Measurements from ENCODE around the gene ANKRD34A.

The ANKRD34A gene

GRCh38 chr1:145964328-145965118 lies at the start of gene ANKRD34A, which contains the start of gene POLR3GL:
ANKRD34A (minus strand) TSS chr1:145964575; CDS start chr1:145961759, 2,816 bp downstream.
POLR3GL (plus strand) TSS chr1:145964690; CDS start chr1:145974866, 10,176 bp downstream.
- H3K36me3 ChIP-seq (ENCODE audit: insufficient read depth, low read length) = no peaks in the 10 kb centered on the region
- peak within 1 kb of the TSS; percentile 83 for H3K9ac ChIP-seq (ENCODE audit: low read length)

DNA sequence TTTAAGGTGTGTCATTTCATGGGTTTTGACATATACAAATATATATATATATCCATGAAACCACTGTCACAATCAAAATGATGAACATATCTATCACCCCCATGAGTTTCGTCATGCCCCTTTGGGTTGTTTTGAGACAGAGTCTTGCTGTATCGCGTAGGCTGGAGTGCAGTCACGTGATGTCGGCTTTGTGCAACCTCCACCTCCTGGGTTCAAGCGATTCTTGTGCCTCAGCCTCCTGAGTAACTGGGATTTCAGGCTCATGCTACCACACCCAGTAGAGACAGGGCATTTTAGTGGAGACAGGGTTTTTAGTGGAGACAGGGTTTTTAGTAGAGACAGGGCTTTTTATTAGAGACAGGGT lies 49.2 kb upstream of the ANKRD34A start:
- Histone ChIP-seq H3K9ac (ENCODE audit: low read length) (no peak overlapping the region), H3K36me3 (ENCODE audit: insufficient read depth, low read length) (no peaks in the 10 kb centered on the region), H3K27ac (ENCODE audit: low read depth, low read length) (no peak overlapping the region), H3K4me1 (ENCODE audit: insufficient read depth, low read length) (no peaks in the 10 kb centered on the region), H3K4me3 (ENCODE audit: low read depth in 1 of 2, low read length in 2 of 2) (no peak overlapping the region), H3K27me3 (ENCODE audit: control insufficient read depth in 1 of 2, insufficient read depth in 2 of 2, low read length in 2 of 2) (no peaks in the 10 kb centered on the region), H3K9me3 (ENCODE audit: low read length) (no peaks in the 10 kb centered on the region)

More at GRCh38 chr1:145964328-145965118, at the start of gene ANKRD34A, which contains the start of gene POLR3GL:
- Histone ChIP-seq H3K4me1 (ENCODE audit: insufficient read depth, low read length) (peaks cover 28% of the 10 kb centered on the region), H3K9me3 (ENCODE audit: low read length) (no peaks in the 10 kb centered on the region), H3K27me3 (ENCODE audit: control insufficient read depth in 1 of 2, insufficient read depth in 2 of 2, low read length in 2 of 2) (no peaks in the 10 kb centered on the region), H3K27ac (ENCODE audit: low read depth, low read length) (peak within 1 kb of the TSS; percentile 96), H3K4me3 (ENCODE audit: low read depth in 1 of 2, low read length in 2 of 2) (peak within 1 kb of the TSS; percentile 34 to 89)

DNA sequence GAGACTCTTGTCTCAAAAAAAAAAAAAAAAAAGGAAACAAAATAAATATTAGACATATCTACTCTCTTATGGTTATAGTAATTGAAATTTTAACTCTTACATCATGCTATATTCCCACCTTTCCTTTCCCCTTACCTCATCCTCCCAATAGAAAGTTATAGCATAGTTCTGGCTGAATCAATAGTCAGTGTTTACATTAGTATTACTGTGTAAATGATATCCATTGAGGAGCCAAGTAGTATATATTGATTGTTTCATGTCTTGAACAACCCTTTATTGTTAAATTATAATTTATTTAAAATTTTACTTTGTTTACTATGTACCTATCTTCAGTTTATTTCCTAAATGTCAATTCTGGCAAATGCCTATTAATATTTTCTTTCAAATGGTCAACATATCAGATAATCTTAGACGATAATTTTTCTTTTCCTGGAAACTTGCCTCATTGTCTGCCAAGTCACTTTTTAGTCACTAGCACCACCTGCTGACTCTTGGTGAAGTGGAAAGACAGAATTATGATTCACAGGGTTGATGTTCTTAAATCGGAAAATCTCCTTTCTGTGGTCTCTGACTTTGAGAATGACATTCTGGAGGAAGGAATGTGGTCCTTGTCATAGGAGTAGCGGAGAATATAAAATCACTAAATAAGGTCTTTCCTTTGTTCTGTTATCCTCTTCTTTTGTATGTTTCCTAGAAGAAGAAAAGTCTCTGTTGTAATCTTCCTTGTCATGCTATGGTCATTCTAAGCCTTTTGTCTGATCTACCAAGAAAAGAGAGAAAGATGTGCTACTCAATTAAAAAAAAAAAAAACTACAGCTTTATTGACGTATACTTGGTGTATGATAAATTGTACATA lies 48.6 kb upstream of the ANKRD34A start:
- no peak overlapping the region for H3K9ac ChIP-seq (ENCODE audit: low read length)
- no peaks in the 10 kb centered on the region for H3K36me3 ChIP-seq (ENCODE audit: insufficient read depth, low read length)
- no peak overlapping the region for H3K27ac ChIP-seq (ENCODE audit: low read depth, low read length)
- H3K4me1 ChIP-seq (ENCODE audit: insufficient read depth, low read length) = no peaks in the 10 kb centered on the region
- no peaks in the 10 kb centered on the region for H3K27me3 ChIP-seq (ENCODE audit: control insufficient read depth in 1 of 2, insufficient read depth in 2 of 2, low read length in 2 of 2)
- H3K4me3 ChIP-seq (ENCODE audit: low read depth in 1 of 2, low read length in 2 of 2) = no peak overlapping the region
- no peaks in the 10 kb centered on the region for H3K9me3 ChIP-seq (ENCODE audit: low read length)

DNA sequence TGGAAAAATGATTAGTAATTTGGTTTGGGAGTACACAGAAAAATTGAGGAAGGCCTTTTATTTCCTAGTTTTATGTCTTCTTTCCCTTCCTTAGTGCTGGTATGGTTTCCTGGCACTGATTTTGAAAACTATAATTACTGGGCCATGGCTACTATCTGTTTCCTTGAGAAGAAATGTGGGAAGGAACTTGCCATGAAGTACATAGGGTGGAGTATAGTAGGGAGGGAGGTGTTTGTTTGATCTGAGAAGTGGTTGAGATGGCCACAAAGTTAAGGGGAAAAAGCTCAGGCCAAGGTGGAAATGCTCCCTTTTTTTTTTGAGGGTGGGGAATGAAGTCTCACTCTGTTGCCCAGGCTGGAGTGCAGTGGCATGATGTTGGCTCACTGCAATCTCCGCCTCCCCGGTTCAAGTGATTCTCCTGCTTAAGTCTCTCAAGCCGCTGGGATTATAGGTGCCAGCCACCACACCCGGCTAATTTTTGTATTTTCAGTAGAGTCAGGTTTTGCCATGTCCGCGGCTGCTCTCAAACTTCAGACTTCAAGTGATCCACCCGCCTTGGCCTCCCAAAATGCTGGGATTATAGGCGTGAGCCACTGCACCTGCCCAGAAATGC lies 45.9 kb upstream of the ANKRD34A start:
- Histone ChIP-seq H3K9me3 (ENCODE audit: low read length) (no peaks in the 10 kb centered on the region), H3K27ac (ENCODE audit: low read depth, low read length) (no peak overlapping the region), H3K9ac (ENCODE audit: low read length) (no peak overlapping the region), H3K4me3 (ENCODE audit: low read depth in 1 of 2, low read length in 2 of 2) (no peak overlapping the region), H3K27me3 (ENCODE audit: control insufficient read depth in 1 of 2, insufficient read depth in 2 of 2, low read length in 2 of 2) (no peaks in the 10 kb centered on the region), H3K36me3 (ENCODE audit: insufficient read depth, low read length) (no peaks in the 10 kb centered on the region), H3K4me1 (ENCODE audit: insufficient read depth, low read length) (no peaks in the 10 kb centered on the region)

DNA sequence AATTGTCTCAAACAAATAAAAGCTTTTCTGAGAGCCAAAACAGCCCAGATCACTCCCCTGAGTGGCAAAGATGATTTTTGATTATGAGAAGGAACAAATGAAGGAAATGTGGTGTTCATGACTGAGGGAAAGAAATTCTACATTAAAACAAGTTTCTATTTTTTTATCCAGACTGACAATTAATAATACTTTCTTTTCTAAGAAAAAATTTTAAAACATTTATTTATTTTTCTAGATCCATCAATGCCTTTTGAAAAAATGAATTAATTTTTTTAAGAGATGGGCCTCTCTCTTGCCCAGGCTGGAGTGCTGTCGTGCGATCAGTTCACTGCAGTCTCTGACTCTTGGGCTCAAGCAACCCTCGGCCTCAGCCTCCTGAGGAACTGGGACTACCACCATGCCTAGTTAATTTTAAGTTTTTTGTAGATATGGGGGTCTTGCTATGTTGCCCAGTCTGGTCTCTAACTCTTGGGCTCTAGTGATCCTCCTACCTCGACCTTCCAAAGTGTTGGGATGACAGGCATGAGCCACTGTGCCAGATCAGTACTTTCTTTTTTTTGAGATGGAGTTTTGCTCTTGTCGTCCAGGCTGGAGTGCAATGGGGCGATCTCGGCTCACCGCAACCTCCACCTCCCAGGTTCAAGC lies 43.2 kb upstream of the ANKRD34A start:
- Histone ChIP-seq H3K9me3 (ENCODE audit: low read length) (no peaks in the 10 kb centered on the region), H3K4me1 (ENCODE audit: insufficient read depth, low read length) (no peaks in the 10 kb centered on the region), H3K9ac (ENCODE audit: low read length) (no peak overlapping the region), H3K27me3 (ENCODE audit: control insufficient read depth in 1 of 2, insufficient read depth in 2 of 2, low read length in 2 of 2) (no peaks in the 10 kb centered on the region), H3K27ac (ENCODE audit: low read depth, low read length) (no peak overlapping the region), H3K36me3 (ENCODE audit: insufficient read depth, low read length) (no peaks in the 10 kb centered on the region), H3K4me3 (ENCODE audit: low read depth in 1 of 2, low read length in 2 of 2) (no peak overlapping the region)

- no peak overlapping the region for H3K27ac ChIP-seq (ENCODE audit: low read depth, low read length)
- no peak overlapping the region for H3K4me3 ChIP-seq (ENCODE audit: low read depth in 1 of 2, low read length in 2 of 2)
- H3K9me3 ChIP-seq (ENCODE audit: low read length) = no peaks in the 10 kb centered on the region
- no peaks in the 10 kb centered on the region for H3K36me3 ChIP-seq (ENCODE audit: insufficient read depth, low read length)
- no peak overlapping the region for H3K9ac ChIP-seq (ENCODE audit: low read length)
- H3K27me3 ChIP-seq (ENCODE audit: control insufficient read depth in 1 of 2, insufficient read depth in 2 of 2, low read length in 2 of 2) = no peaks in the 10 kb centered on the region
- peaks cover 36% of the 10 kb centered on the region for H3K4me1 ChIP-seq (ENCODE audit: insufficient read depth, low read length)
Measured at GRCh38 chr1:146001709-146002108, 37.3 kb upstream of the ANKRD34A start.

- no peaks in the 10 kb centered on the region for H3K9me3 ChIP-seq (ENCODE audit: low read length)
- H3K4me3 ChIP-seq (ENCODE audit: low read depth in 1 of 2, low read length in 2 of 2) = peak overlapping the region in 1 of 2 donors; percentile 88
- H3K9ac ChIP-seq (ENCODE audit: low read length) = peak overlapping the region; percentile 96
- H3K27ac ChIP-seq (ENCODE audit: low read depth, low read length) = peak overlapping the region; percentile 97
- H3K4me1 ChIP-seq (ENCODE audit: insufficient read depth, low read length) = peaks cover 36% of the 10 kb centered on the region
- H3K27me3 ChIP-seq (ENCODE audit: control insufficient read depth in 1 of 2, insufficient read depth in 2 of 2, low read length in 2 of 2) = no peaks in the 10 kb centered on the region
- H3K36me3 ChIP-seq (ENCODE audit: insufficient read depth, low read length) = peaks cover 10% of the 10 kb centered on the region
Measured at GRCh38 chr1:145999321-146000024, 35.1 kb upstream of the ANKRD34A start.

DNA sequence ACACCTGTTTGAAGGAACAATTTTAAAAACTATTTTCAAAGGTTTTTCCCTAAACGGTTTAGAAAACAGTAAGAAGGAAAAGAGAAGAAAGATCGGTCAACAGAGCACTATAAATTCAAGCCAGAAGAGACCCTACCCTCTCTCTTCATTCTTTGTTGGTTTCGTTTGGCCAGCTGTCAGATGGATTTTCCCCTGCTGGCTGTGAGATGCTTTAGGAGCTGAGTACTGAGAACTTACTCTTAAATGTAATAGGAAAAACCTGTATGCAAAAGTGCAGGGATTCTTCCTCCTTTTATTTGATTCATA lies 33.3 kb upstream of the ANKRD34A start:
- H3K9me3 ChIP-seq (ENCODE audit: low read length) = no peaks in the 10 kb centered on the region
- H3K27me3 ChIP-seq (ENCODE audit: control insufficient read depth in 1 of 2, insufficient read depth in 2 of 2, low read length in 2 of 2) = no peaks in the 10 kb centered on the region
- peaks cover 44% of the 10 kb centered on the region for H3K4me1 ChIP-seq (ENCODE audit: insufficient read depth, low read length)
- H3K36me3 ChIP-seq (ENCODE audit: insufficient read depth, low read length) = peaks cover 28% of the 10 kb centered on the region
- peak overlapping the region; percentile 96 for H3K9ac ChIP-seq (ENCODE audit: low read length)
- H3K27ac ChIP-seq (ENCODE audit: low read depth, low read length) = peak overlapping the region; percentile 97
- peak overlapping the region; percentile 70 to 88 for H3K4me3 ChIP-seq (ENCODE audit: low read depth in 1 of 2, low read length in 2 of 2)

DNA sequence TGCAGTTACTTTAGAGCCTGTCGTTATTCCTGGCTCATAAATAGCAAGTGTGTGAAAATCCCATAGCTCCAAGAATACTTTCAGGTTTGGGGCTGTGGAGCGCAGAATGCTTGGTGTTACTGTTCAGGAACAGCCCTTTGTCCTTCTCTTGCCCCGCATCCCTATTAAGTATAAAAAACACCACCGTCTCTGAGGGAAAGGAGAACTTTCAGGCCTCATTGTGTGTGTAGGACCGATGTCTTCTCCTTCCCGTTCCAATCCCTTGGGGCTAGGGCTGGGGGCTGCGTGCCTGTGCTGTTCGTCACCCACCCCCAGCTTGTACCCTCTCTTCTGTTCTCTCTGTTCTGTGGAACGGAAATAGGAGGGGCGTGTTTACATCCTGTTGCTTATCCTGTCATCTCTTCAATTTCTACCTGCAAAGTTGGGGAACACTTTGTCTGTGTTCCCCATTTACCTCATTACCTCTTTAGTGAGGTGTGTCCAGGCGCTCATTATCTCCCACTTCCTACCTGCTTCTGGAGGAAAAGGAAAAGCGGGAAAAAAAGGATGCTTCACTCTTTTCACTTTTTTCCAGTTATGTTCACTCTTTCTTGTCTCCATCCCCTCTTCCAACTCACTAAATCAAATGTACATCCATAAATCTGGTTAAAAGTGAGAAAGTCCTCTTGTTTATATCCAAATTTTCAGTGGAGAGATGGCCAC lies 32.8 kb upstream of the ANKRD34A start:
- peak overlapping the region; percentile 70 to 88 for H3K4me3 ChIP-seq (ENCODE audit: low read depth in 1 of 2, low read length in 2 of 2)
- H3K27ac ChIP-seq (ENCODE audit: low read depth, low read length) = peak overlapping the region; percentile 97
- H3K9ac ChIP-seq (ENCODE audit: low read length) = peak overlapping the region; percentile 96
- no peaks in the 10 kb centered on the region for H3K27me3 ChIP-seq (ENCODE audit: control insufficient read depth in 1 of 2, insufficient read depth in 2 of 2, low read length in 2 of 2)
- H3K4me1 ChIP-seq (ENCODE audit: insufficient read depth, low read length) = peaks cover 49% of the 10 kb centered on the region
- peaks cover 33% of the 10 kb centered on the region for H3K36me3 ChIP-seq (ENCODE audit: insufficient read depth, low read length)
- H3K9me3 ChIP-seq (ENCODE audit: low read length) = no peaks in the 10 kb centered on the region

DNA sequence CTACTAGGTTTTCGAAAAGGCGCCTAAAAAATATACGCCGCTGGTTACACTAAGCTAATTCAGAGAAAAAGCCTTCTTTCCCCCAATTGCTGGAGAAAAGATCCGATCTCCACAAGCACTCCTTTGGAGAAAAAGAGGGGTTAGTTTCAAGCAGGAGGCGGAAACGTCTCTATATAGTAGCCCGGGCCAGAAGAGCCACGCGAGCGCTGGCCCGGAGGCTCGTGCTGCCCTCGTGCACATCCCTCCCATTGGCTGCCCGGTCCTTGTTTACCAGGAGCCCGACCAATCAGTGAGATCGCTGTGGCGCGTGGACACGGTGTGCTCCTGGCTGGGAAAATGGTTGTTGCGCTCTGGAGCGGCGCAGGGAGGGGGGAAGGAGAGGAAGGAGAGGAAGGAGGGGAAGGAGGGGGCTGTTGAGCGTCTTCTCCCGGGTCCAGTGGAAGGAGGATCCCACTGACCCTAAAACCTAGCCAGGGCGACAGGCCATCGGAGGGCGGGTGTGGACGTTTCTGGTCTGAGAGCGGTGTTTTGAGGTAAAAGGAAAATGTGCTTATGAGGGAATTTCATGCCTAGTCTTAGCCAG lies 32.1 kb upstream of the ANKRD34A start, which contains the start of gene TXNIP:
TXNIP (minus strand) TSS at position 147 of the 583 bp plus-strand sequence. CDS start 313 bp downstream, outside the sequence.
- H3K27me3 ChIP-seq (ENCODE audit: control insufficient read depth in 1 of 2, insufficient read depth in 2 of 2, low read length in 2 of 2) = no peaks in the 10 kb centered on the region
- H3K36me3 ChIP-seq (ENCODE audit: insufficient read depth, low read length) = peaks cover 36% of the 10 kb centered on the region
- H3K27ac ChIP-seq (ENCODE audit: low read depth, low read length) = peak within 1 kb of the TSS; percentile 98
- peak within 1 kb of the TSS; percentile 99 for H3K9ac ChIP-seq (ENCODE audit: low read length)
- H3K4me1 ChIP-seq (ENCODE audit: insufficient read depth, low read length) = peaks cover 51% of the 10 kb centered on the region
- H3K9me3 ChIP-seq (ENCODE audit: low read length) = no peaks in the 10 kb centered on the region
- peak within 1 kb of the TSS; percentile 80 to 99 for H3K4me3 ChIP-seq (ENCODE audit: low read depth in 1 of 2, low read length in 2 of 2)

Data from muscle layer of colon (tissue), 2 donors.